ENCODE results near the gene BCL2.

The BCL2 gene

GRCh38 chr18:63177259-63177658 lies 142.3 kb downstream of the BCL2 start:
- no peak for ATAC-seq
- no peak for TF ChIP-seq RARB (CRISPR knock-in tag; IDR thresholded peaks at IDR 0.05)

GRCh38 chr18:63175264-63175663 lies 144.3 kb downstream of the BCL2 start:
- no peak for ATAC-seq
- no peak for TF ChIP-seq SNAI2 (CRISPR knock-in tag; IDR thresholded peaks at IDR 0.05)
- no peak for TF ChIP-seq CSRNP3 (CRISPR knock-in tag; IDR thresholded peaks at IDR 0.05)
- TF ChIP-seq PATZ1 (CRISPR knock-in tag; IDR thresholded peaks at IDR 0.05; ENCODE audit: borderline replicate concordance), result no peak
- TF ChIP-seq ISL1 (CRISPR knock-in tag; IDR thresholded peaks at IDR 0.05), result no peak
- TF ChIP-seq ZNF8 (CRISPR knock-in tag; IDR thresholded peaks at IDR 0.05), result no peak
- TF ChIP-seq ZC3H10 (CRISPR knock-in tag; IDR thresholded peaks at IDR 0.05), result no peak
- TF ChIP-seq BACH2 (CRISPR knock-in tag; IDR thresholded peaks at IDR 0.05; ENCODE audit: borderline replicate concordance), result no peak
- no peak for TF ChIP-seq ZNF565 (CRISPR knock-in tag; conservative IDR thresholded peaks at IDR 0.05; ENCODE audit: low read depth)
- TF ChIP-seq OSR1 (CRISPR knock-in tag; IDR thresholded peaks at IDR 0.05), result no peak
- TF ChIP-seq CREB5 (CRISPR knock-in tag; IDR thresholded peaks at IDR 0.05; ENCODE audit: low read depth), result no peak
- TF ChIP-seq ZNF70 (CRISPR knock-in tag; IDR thresholded peaks at IDR 0.05), result no peak
- no peak for TF ChIP-seq TSHZ2 (CRISPR knock-in tag; IDR thresholded peaks at IDR 0.05)

GRCh38 chr18:63173983-63174382 lies 145.6 kb downstream of the BCL2 start:
- ATAC-seq, result no peak
- TF ChIP-seq ARNTL (CRISPR knock-in tag; IDR thresholded peaks at IDR 0.05; ENCODE audit: borderline replicate concordance, low read depth) (no peak), ZNF8 (CRISPR knock-in tag; IDR thresholded peaks at IDR 0.05) (no peak), CSRNP3 (CRISPR knock-in tag; IDR thresholded peaks at IDR 0.05) (no peak), TCF4 (CRISPR knock-in tag; IDR thresholded peaks at IDR 0.05; ENCODE audit: borderline replicate concordance) (no peak), ZNF70 (CRISPR knock-in tag; IDR thresholded peaks at IDR 0.05) (no peak), ZFP30 (CRISPR knock-in tag; IDR thresholded peaks at IDR 0.05) (no peak)

- ATAC-seq, result no peak
- TF ChIP-seq TSHZ2 (CRISPR knock-in tag; IDR thresholded peaks at IDR 0.05) (no peak), POU6F1 (CRISPR knock-in tag; IDR thresholded peaks at IDR 0.05; ENCODE audit: borderline replicate concordance, low read depth) (no peak), SNAI2 (CRISPR knock-in tag; IDR thresholded peaks at IDR 0.05) (no peak), PPARA (CRISPR knock-in tag; IDR thresholded peaks at IDR 0.05; ENCODE audit: borderline replicate concordance) (no peak), PATZ1 (CRISPR knock-in tag; IDR thresholded peaks at IDR 0.05; ENCODE audit: borderline replicate concordance) (no peak), ZNF8 (CRISPR knock-in tag; IDR thresholded peaks at IDR 0.05) (no peak), ARNTL (CRISPR knock-in tag; IDR thresholded peaks at IDR 0.05; ENCODE audit: borderline replicate concordance, low read depth) (no peak), RARB (CRISPR knock-in tag; IDR thresholded peaks at IDR 0.05) (no peak), TCF4 (CRISPR knock-in tag; IDR thresholded peaks at IDR 0.05; ENCODE audit: borderline replicate concordance) (no peak), GLIS3 (CRISPR knock-in tag; IDR thresholded peaks at IDR 0.05) (no peak), OSR1 (CRISPR knock-in tag; IDR thresholded peaks at IDR 0.05) (no peak), ESRRG (CRISPR knock-in tag; IDR thresholded peaks at IDR 0.05) (no peak)
Measured at GRCh38 chr18:63169853-63170252, 149.7 kb downstream of the BCL2 start.

All from SK-N-SH treated with all-trans-retinoic acid at 6 μM for 48 hours (cell line).